HCT116 (cell line): ENCODE data around the gene TCIRG1. TPM values are rescaled to one million over a fixed set of nuclear protein-coding genes. Genes with fewer than 3 reads are reported as not detected.

Source experiments
- ATAC-seq: fragments of 200-7000 bp; cut with Tn5 transposase; 2 replicates; pipeline ENCODE4 v1.9.1; 2020; ENCODE audit warnings: mild to moderate bottlenecking, moderate library complexity
- BruUV-seq: library from RNA; stranded (reverse); fragments of 400-500 nt; replicated peaks from 2 replicates; lab custom pipeline; 2021; lab: Mats Ljungman, UMichigan
- CTCF ChIA-PET: fragments of 300-600 bp; sonication (Branson Sonifier 250); formaldehyde crosslinking; loops from one replicate; lab custom pipeline; 2021; ENCODE audit warnings: antibody characterized with exemption; lab: Charles Lee
- POLR2A ChIA-PET: fragments of 300-600, 350-600 bp; sonication (Branson Sonifier 250); formaldehyde crosslinking; loops from one replicate; lab custom pipeline; 2021; ENCODE audit warnings: antibody characterized with exemption; lab: Charles Lee
- RAD21 ChIA-PET, 2 experiments: fragments of 300-600 bp; sonication (Branson Sonifier 250); formaldehyde crosslinking; loops; one replicate each; lab custom pipeline; 2023; ENCODE audit warnings: low total read pairs in 2 of 2; ENCODE audit not compliant: uncharacterized antibody in 2 of 2, unreplicated experiment in 2 of 2, low non-redundant PET in 1 of 2; lab: Charles Lee
- DNase-seq: peaks from one replicate; pipeline ENCODE4 v3.0.0-alpha.2; 2010; ENCODE audit warnings: low read depth, low spot score
- H2AFZ ChIP-seq: fragments of 200-600 bp; shearing (Covaris generic), sonication (generic); 2 replicates; pipeline ENCODE4 v1.6.1; 2017; ENCODE audit warnings: low read depth, mixed run types, mixed read lengths, antibody characterized with exemption, low read length; ENCODE audit not compliant: poor library complexity, severe bottlenecking
- H3K27ac ChIP-seq: 2 replicates; pipeline ENCODE4 v1.5.1; 2012; ENCODE audit warnings: low read depth, low read length
- H3K27me3 ChIP-seq: fragments of 200-600 bp; sonication (generic); 2 replicates; pipeline ENCODE4 v1.6.1; 2016; ENCODE audit warnings: mixed run types, low read length, mixed read lengths; ENCODE audit not compliant: insufficient read depth
- H3K36me3 ChIP-seq, 2 experiments: fragments of 200-500 bp in 1 of 2; fragments of 200-600 bp in 1 of 2; sonication (Bioruptor generic) in 1 of 2; sonication (generic) in 1 of 2; 2 replicates each; pipeline versions ENCODE4 v1.5.1 to v1.6.1; 2014 to 2016; ENCODE audit warnings: low read length in 2 of 2, inconsistent platforms in 1 of 2, mixed read lengths in 1 of 2, mixed run types in 1 of 2; ENCODE audit not compliant: insufficient read depth in 2 of 2, control insufficient read depth in 1 of 2
- H3K4me1 ChIP-seq, 2 experiments: fragments of 200-600 bp in 1 of 2; sonication (generic) in 1 of 2; 2 replicates each; pipeline versions ENCODE4 v1.5.1 to v1.6.1; 2012 to 2017; ENCODE audit warnings: low read length in 2 of 2, inconsistent platforms in 1 of 2, mild to moderate bottlenecking in 1 of 2, mixed read lengths in 1 of 2, mixed run types in 1 of 2, moderate library complexity in 1 of 2; ENCODE audit not compliant: insufficient read depth in 2 of 2, control insufficient read depth in 1 of 2
- H3K4me2 ChIP-seq: fragments of 200-600 bp; sonication (generic); 2 replicates; pipeline ENCODE4 v1.6.1; 2017; ENCODE audit warnings: mixed run types, low read length, mixed read lengths
- H3K4me3 ChIP-seq, 2 experiments: fragments of 200-600 bp in 1 of 2; sonication (generic) in 1 of 2; replicated peaks in 1 of 2; 2 replicates each; pipeline ENCODE4 v1.5.1; 2011 to 2016; ENCODE audit warnings: low read length in 2 of 2, control low read depth in 1 of 2, low read depth in 1 of 2, mild to moderate bottlenecking in 1 of 2, mixed read lengths in 1 of 2, mixed run types in 1 of 2
- H3K79me2 ChIP-seq: fragments of 200-600 bp; sonication (generic); 2 replicates; pipeline ENCODE4 v1.6.1; 2017; ENCODE audit warnings: mild to moderate bottlenecking, mixed run types, low read length, moderate library complexity, mixed read lengths; ENCODE audit not compliant: insufficient read depth
- H3K9ac ChIP-seq: fragments of 200-600 bp; sonication (generic); 2 replicates; pipeline ENCODE4 v1.6.1; 2016; ENCODE audit warnings: low read length, mixed read lengths
- H3K9me2 ChIP-seq: fragments of 200-600 bp; sonication (generic), shearing (Covaris generic); 2 replicates; pipeline ENCODE4 v1.6.1; 2017; ENCODE audit warnings: mixed run types, mild to moderate bottlenecking, moderate library complexity; ENCODE audit not compliant: insufficient read depth
- H3K9me3 ChIP-seq, 2 experiments: fragments of 200-500 bp in 1 of 2; fragments of 200-600 bp in 1 of 2; sonication (Bioruptor generic) in 1 of 2; sonication (generic) in 1 of 2; 2 replicates each; pipeline ENCODE4 v1.6.1; 2014 to 2017; ENCODE audit warnings: low read length in 2 of 2, mixed read lengths in 2 of 2, inconsistent platforms in 1 of 2, low read depth in 1 of 2, mild to moderate bottlenecking in 1 of 2, mixed run types in 1 of 2, moderate library complexity in 1 of 2; ENCODE audit not compliant: control insufficient read depth in 1 of 2, insufficient read depth in 1 of 2
- H4K20me1 ChIP-seq: fragments of 200-600 bp; sonication (generic), shearing (Covaris generic); 2 replicates; pipeline ENCODE4 v1.6.1; 2017; ENCODE audit warnings: mixed run types, mild to moderate bottlenecking, moderate library complexity; ENCODE audit not compliant: insufficient read depth
- CBX3 ChIP-seq: IDR thresholded peaks from 2 replicates; pipeline ENCODE4 v1.6.1; 2012; ENCODE audit warnings: low read depth
- CEBPB ChIP-seq: IDR thresholded peaks from 2 replicates; pipeline ENCODE4 v1.6.1; 2012; ENCODE audit warnings: low read depth
- EGR1 ChIP-seq: IDR thresholded peaks from 2 replicates; pipeline ENCODE4 v1.6.1; 2012; ENCODE audit warnings: low read depth
- EZH2 ChIP-seq: fragments of 200-600 bp; sonication (generic); IDR thresholded peaks from 2 replicates; pipeline ENCODE4 v1.6.1; 2017; ENCODE audit warnings: antibody characterized with exemption, mixed run types
- JUND ChIP-seq: IDR thresholded peaks from 2 replicates; pipeline ENCODE4 v1.6.1; 2012
- POLR2A ChIP-seq: IDR thresholded peaks from 2 replicates; pipeline ENCODE4 v1.7.0; 2011; ENCODE audit warnings: borderline replicate concordance; ENCODE audit not compliant: insufficient read depth, insufficient read length; ENCODE audit errors: extremely low read depth
- REST ChIP-seq: IDR thresholded peaks from 2 replicates; pipeline ENCODE4 v1.6.1; 2012; ENCODE audit warnings: low read depth
- SP1 ChIP-seq: IDR thresholded peaks from 2 replicates; pipeline ENCODE4 v1.6.1; 2012; ENCODE audit warnings: low read depth
- SRF ChIP-seq: IDR thresholded peaks from 2 replicates; pipeline ENCODE4 v1.6.1; 2012; ENCODE audit warnings: low read depth
- YY1 ChIP-seq: IDR thresholded peaks from 2 replicates; pipeline ENCODE4 v1.6.1; 2011; ENCODE audit warnings: low read length, low read depth, moderate library complexity, mild to moderate bottlenecking; ENCODE audit not compliant: insufficient replicate concordance; ENCODE audit errors: extremely low read depth
- ZNF274 ChIP-seq: fragments of 200-500 bp; sonication (Bioruptor generic); IDR thresholded peaks from 2 replicates; pipeline ENCODE4 v1.6.1; 2014; ENCODE audit warnings: mild to moderate bottlenecking, low read depth, low read length, inconsistent platforms
- intact Hi-C: fragments of 100-400 bp; cut with micrococcal nuclease; formaldehyde crosslinking; loops from 2 replicates; pipeline ENCODE4 v1.10.0; 2022
- total RNA-seq: library from RNA; stranded (reverse); gene quantifications from one replicate; pipeline ENCODE4 v1.2.1, GENCODE V29; 2021; ENCODE audit not compliant: unreplicated experiment
- TF ChIP-seq, protein P1 (sequence below): IDR thresholded peaks from 2 replicates; pipeline ENCODE4 v1.6.1; 2012

TCIRG1 gene
- total RNA-seq, 1 experiment from 2014 or later = 101 TPM

DNA sequence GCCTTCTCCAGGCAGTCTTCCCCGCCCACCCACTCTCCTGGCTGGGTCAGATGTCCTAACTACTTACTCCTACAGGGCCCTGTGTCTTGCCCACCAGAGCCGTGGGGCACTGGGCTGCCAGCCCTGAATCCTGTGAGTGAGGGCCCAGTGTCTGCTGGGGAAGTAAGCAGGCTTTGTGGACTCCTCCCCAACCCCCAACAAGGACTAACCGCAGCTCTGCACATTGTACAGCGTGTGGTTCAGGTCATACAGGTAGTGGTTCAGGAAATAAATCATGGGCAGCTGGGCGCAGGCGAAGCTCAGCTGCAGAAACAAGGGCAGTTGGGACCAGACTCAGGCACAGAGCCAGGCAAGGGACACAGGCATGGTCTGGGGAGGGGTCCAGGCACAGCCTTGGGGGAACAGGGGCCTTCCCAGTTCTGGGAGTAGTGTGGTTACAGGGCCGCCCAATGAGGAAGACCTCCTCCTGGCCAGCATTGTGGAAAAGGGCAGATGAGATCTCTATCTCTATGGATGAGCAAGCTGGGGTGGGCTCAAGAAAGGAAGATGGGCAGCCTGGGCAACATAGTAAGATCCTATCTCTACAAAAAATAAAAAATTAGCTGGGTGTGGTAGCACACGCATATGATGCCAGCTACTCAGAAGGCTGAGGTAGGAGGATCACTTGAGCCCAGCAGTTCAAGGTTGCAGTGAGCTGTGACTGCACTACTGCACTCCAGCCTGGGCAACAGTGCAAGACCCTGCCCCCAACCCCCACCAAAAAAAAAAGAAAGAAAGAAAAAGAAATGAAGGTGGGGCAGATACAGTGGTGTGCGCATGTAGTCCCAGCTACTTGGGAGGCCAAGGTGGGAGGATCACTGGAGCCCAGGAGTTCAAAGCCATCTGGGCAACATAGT lies 40.4 kb upstream of the TCIRG1 start:
- Histone ChIP-seq H3K36me3 (no peaks in the 10 kb centered on the region), H3K9me2 (no peaks in the 10 kb centered on the region)
- RAD21 ChIA-PET = no interaction called here
- POLR2A ChIA-PET = no interaction called here
- TF ChIP-seq YY1 (no peak), EGR1 (no peak), CEBPB (no peak), SRF (no peak), JUND (no peak), SP1 (no peak), POLR2A (no peak), CBX3 (no peak), EZH2 (no peak), REST (no peak), ZNF274 (no peak)
- TF ChIP-seq, protein P1, sequence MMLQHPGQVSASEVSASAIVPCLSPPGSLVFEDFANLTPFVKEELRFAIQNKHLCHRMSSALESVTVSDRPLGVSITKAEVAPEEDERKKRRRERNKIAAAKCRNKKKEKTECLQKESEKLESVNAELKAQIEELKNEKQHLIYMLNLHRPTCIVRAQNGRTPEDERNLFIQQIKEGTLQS = no peak
- TF ChIP-seq, all 23 proteins: peak for 0
- Histone ChIP-seq H3K4me2 (no peak overlapping the region), H3K79me2 (0 out of 2 replicates have a peak, but pooled peaks cover 4% of the 10 kb centered on the region), H3K4me3 (no peak overlapping the region), H2AFZ (no peak overlapping the region), H3K27me3 (no peaks in the 10 kb centered on the region), H3K27ac (no peak overlapping the region; the same call in 1 of the 2 replicates), H3K9ac (no peak overlapping the region), H4K20me1 (no peaks in the 10 kb centered on the region), H3K4me1 (peaks cover 20 to 32% of the 10 kb centered on the region in 2 experiments), H3K9me3 (no peaks in the 10 kb centered on the region)
- DNase-seq (no peak), ATAC-seq (no peak)
- BruUV-seq = no TSS peak
- CTCF ChIA-PET = no interaction called here
- intact Hi-C loops = loop anchor here (10.0 kb wide), 1 partner anchor 144 kb away; no protein-coding TSS in a partner anchor
